Coronary artery (tissue), 2 donors: ENCODE measurements around the gene CDC45.
A peak's percentile ranks its signal among the peaks of the same experiment; 100 is the strongest.

ENCODE experiments used
- DNase-seq: peaks from one replicate; pipeline ENCODE4 v3.0.0-alpha.2; 2017; ENCODE audit warnings: low spot score
- H3K27ac ChIP-seq, 2 donors: fragments of 200-600 bp; sonication (generic); one replicate each; pipeline ENCODE4 v1.5.1; 2016 to 2019
- H3K4me3 ChIP-seq: fragments of 200-600 bp; sonication (generic); 2 replicates; pipeline ENCODE4 v1.5.1; 2016; ENCODE audit warnings: mild to moderate bottlenecking, moderate library complexity
- CTCF ChIP-seq: fragments of 200-600 bp; sonication (generic); IDR thresholded peaks from one replicate; pipeline ENCODE4 v1.5.1; 2019; ENCODE audit warnings: antibody characterized with exemption

The CDC45 gene

GRCh38 chr22:19480789-19481188 lies 1.1 kb downstream of the CDC45 start:
- no peak overlapping the region for H3K27ac ChIP-seq
- H3K4me3 ChIP-seq, result no peak overlapping the region
- DNase-seq, result no peak
- TF ChIP-seq CTCF, result no peak

- Histone ChIP-seq H3K27ac (no peak overlapping the region), H3K4me3 (no peak overlapping the region)
- no peak for DNase-seq
- no peak for TF ChIP-seq CTCF
Measured at GRCh38 chr22:19482297-19482696, 2.6 kb downstream of the CDC45 start.

GRCh38 chr22:19483481-19484244 lies 3.9 kb downstream of the CDC45 start:
- DNase-seq, result no peak
- Histone ChIP-seq H3K4me3 (no peak overlapping the region), H3K27ac (peak overlapping the region in 1 of 2 donors; percentile 56)
- TF ChIP-seq CTCF, result no peak

- no peak for TF ChIP-seq CTCF
- DNase-seq, result no peak
- Histone ChIP-seq H3K4me3 (no peak overlapping the region), H3K27ac (no peak overlapping the region)
Measured at GRCh38 chr22:19488285-19488684, 8.6 kb downstream of the CDC45 start.

GRCh38 chr22:19488884-19489843 lies 9.4 kb downstream of the CDC45 start:
- no peak overlapping the region for H3K27ac ChIP-seq
- no peak for DNase-seq
- no peak overlapping the region for H3K4me3 ChIP-seq
- TF ChIP-seq CTCF, result no peak

- no peak for DNase-seq
- Histone ChIP-seq H3K4me3 (no peak overlapping the region), H3K27ac (no peak overlapping the region)
- TF ChIP-seq CTCF, result no peak
Measured at GRCh38 chr22:19490628-19491230, 11.0 kb downstream of the CDC45 start.
